IMR-90 (cell line): ENCODE measurements around the gene FKBP6. TPM values are rescaled to one million over a fixed set of nuclear protein-coding genes. Genes with fewer than 3 reads are reported as not detected.
"Not testable (repeated sequence)": the region's sequence is repeated elsewhere in the genome, so short reads cannot be mapped to it uniquely, and the experiment has no call there.

ENCODE experiments used
- ATAC-seq: fragments of 200-7000 bp; cut with Tn5 transposase; 2 replicates; pipeline ENCODE4 v1.9.1; 2020; ENCODE audit warnings: low read depth, mild to moderate bottlenecking, moderate library complexity
- BruUV-seq: library from RNA; stranded (reverse); fragments of 400-500 nt; replicated peaks from 2 replicates; lab custom pipeline; 2021; lab: Mats Ljungman, UMichigan
- CTCF ChIA-PET: fragments of 300-600 bp; formaldehyde crosslinking; extraction: SDS; loops from one replicate; lab custom pipeline; 2021; ENCODE audit warnings: antibody characterized with exemption; lab: Yijun Ruan, JAX
- POLR2A ChIA-PET: fragments of 300-600 bp; sonication (Branson Sonifier 250); formaldehyde crosslinking; loops from one replicate; lab custom pipeline; 2022; ENCODE audit warnings: antibody characterized with exemption; ENCODE audit not compliant: unreplicated experiment; lab: Charles Lee
- DNase-seq: peaks from one replicate; pipeline ENCODE4 v3.0.0; 2013
- H2AFZ ChIP-seq: replicated peaks from 2 replicates; pipeline ENCODE3; 2013; ENCODE audit warnings: low read length, mild to moderate bottlenecking; ENCODE audit not compliant: poor library complexity
- H2AK5ac ChIP-seq: 2 replicates; pipeline ENCODE4 v1.6.1; 2013; ENCODE audit warnings: low read depth, low read length, inconsistent platforms
- H2AK9ac ChIP-seq: replicated peaks from 2 replicates; pipeline ENCODE3; 2013; ENCODE audit warnings: mild to moderate bottlenecking, low read depth, low read length, moderate library complexity; ENCODE audit not compliant: poor library complexity
- H2BK120ac ChIP-seq: 2 replicates; pipeline ENCODE4 v1.6.1; 2013; ENCODE audit warnings: low read depth, low read length, inconsistent platforms
- H2BK15ac ChIP-seq: 3 replicates; pipeline ENCODE4 v1.6.1; 2013; ENCODE audit warnings: low read depth, low read length, inconsistent platforms
- H2BK20ac ChIP-seq: 2 replicates; pipeline ENCODE4 v1.6.1; 2013; ENCODE audit warnings: low read depth, mild to moderate bottlenecking, inconsistent platforms, low read length, moderate library complexity
- H2BK5ac ChIP-seq: 2 replicates; pipeline ENCODE4 v1.6.1; 2013; ENCODE audit warnings: mild to moderate bottlenecking, low read depth, low read length, inconsistent platforms; ENCODE audit not compliant: poor library complexity, severe bottlenecking
- H3K14ac ChIP-seq: replicated peaks from 2 replicates; pipeline ENCODE4 v1.6.1; 2013; ENCODE audit warnings: low read depth, low read length, inconsistent platforms
- H3K18ac ChIP-seq: 2 replicates; pipeline ENCODE4 v1.6.1; 2013; ENCODE audit warnings: low read depth, low read length, control low read depth
- H3K23ac ChIP-seq: 2 replicates; pipeline ENCODE4 v1.6.1; 2013; ENCODE audit warnings: low read depth, low read length, inconsistent platforms
- H3K27ac ChIP-seq: 2 replicates; pipeline ENCODE4 v1.5.1; 2013; ENCODE audit warnings: mild to moderate bottlenecking, control low read depth, low read length; ENCODE audit not compliant: insufficient read depth
- H3K27me3 ChIP-seq: 2 replicates; pipeline ENCODE4 v1.6.1; 2013; ENCODE audit warnings: low read length; ENCODE audit not compliant: control insufficient read depth, insufficient read depth
- H3K36me3 ChIP-seq: 2 replicates; pipeline ENCODE4 v1.6.1; 2013; ENCODE audit warnings: low read length, mixed read lengths; ENCODE audit not compliant: control insufficient read depth, insufficient read depth
- H3K4ac ChIP-seq: 2 replicates; pipeline ENCODE4 v1.6.1; 2013; ENCODE audit warnings: low read depth, low read length, inconsistent platforms
- H3K4me1 ChIP-seq: 2 replicates; pipeline ENCODE4 v1.6.1; 2013; ENCODE audit warnings: low read length, mixed read lengths; ENCODE audit not compliant: control insufficient read depth, insufficient read depth
- H3K4me2 ChIP-seq: 2 replicates; pipeline ENCODE4 v1.6.1; 2013; ENCODE audit warnings: low read depth, mild to moderate bottlenecking, control low read depth, low read length, moderate library complexity
- H3K4me3 ChIP-seq: 2 replicates; pipeline ENCODE4 v1.5.1; 2013; ENCODE audit warnings: low read depth, mild to moderate bottlenecking, control low read depth, low read length, moderate library complexity; ENCODE audit not compliant: insufficient read depth
- H3K56ac ChIP-seq: 2 replicates; pipeline ENCODE4 v1.6.1; 2013; ENCODE audit warnings: low read length, inconsistent platforms; ENCODE audit not compliant: insufficient read depth; ENCODE audit errors: extremely low read depth
- H3K79me1 ChIP-seq, 2 experiments: 2 replicates each; pipeline ENCODE4 v1.6.1; 2013; ENCODE audit warnings: low read length in 2 of 2, inconsistent platforms in 1 of 2, low read depth in 1 of 2
- H3K9ac ChIP-seq: 2 replicates; pipeline ENCODE4 v1.6.1; 2013; ENCODE audit warnings: low read depth, low read length, control low read depth
- H3K9me1 ChIP-seq: 2 replicates; pipeline ENCODE4 v1.6.1; 2013; ENCODE audit warnings: low read length, inconsistent platforms; ENCODE audit not compliant: insufficient read depth
- H3K9me3 ChIP-seq: 2 replicates; pipeline ENCODE4 v1.6.1; 2013; ENCODE audit warnings: low read length; ENCODE audit not compliant: control insufficient read depth, insufficient read depth
- H4K20me1 ChIP-seq: 2 replicates; pipeline ENCODE4 v1.6.1; 2013; ENCODE audit warnings: low read length, inconsistent platforms; ENCODE audit not compliant: insufficient read depth
- H4K5ac ChIP-seq: 2 replicates; pipeline ENCODE4 v1.6.1; 2013; ENCODE audit warnings: mild to moderate bottlenecking, low read depth, low read length, control low read depth
- H4K8ac ChIP-seq, 2 experiments: 2 replicates each; pipeline ENCODE4 v1.6.1; 2013; ENCODE audit warnings: low read depth in 2 of 2, low read length in 2 of 2, control low read depth in 1 of 2, inconsistent platforms in 1 of 2
- H4K91ac ChIP-seq: 2 replicates; pipeline ENCODE4 v1.6.1; 2013; ENCODE audit warnings: low read depth, low read length, inconsistent platforms; ENCODE audit not compliant: insufficient read depth
- WGBS, 2 experiments: methylation state at CpG; one replicate each; pipeline versions ENCODE4 v1.1.5 to v1.1.7; 2013; ENCODE audit warnings: missing lambda C conversion rate in 2 of 2; ENCODE audit not compliant: insufficient read length in 1 of 2; ENCODE audit errors: extremely low coverage in 2 of 2; 5-methylcytosine and 5-hydroxymethylcytosine counted together
- dilution Hi-C: fragments of 300-500 bp; cut with HindIII; formaldehyde crosslinking; loops from one replicate; pipeline ENCODE4 v1.14.3; 2018; ENCODE audit warnings: low sequenced_read_pairs; ENCODE audit not compliant: unreplicated experiment
- in situ Hi-C: fragments of 300-500 bp; cut with MboI; formaldehyde crosslinking; loops from 3 replicates; pipeline ENCODE4 v1.14.3; 2019; ENCODE audit warnings: low sequenced_read_pairs, inconsistent platforms, mixed read lengths
- intact Hi-C: fragments of 100-400 bp; cut with micrococcal nuclease; formaldehyde crosslinking; loops from 2 replicates; pipeline ENCODE4 v1.10.0; 2022
- polyA plus RNA-seq, 3 experiments: library from polyadenylated mRNA; depleted of rRNA; stranded (reverse); fragments of >200 nt; gene quantifications; 2 replicates each; pipeline ENCODE4 v1.2.3, GENCODE V29; 2012; ENCODE audit warnings: low replicate concordance in 1 of 3
- total RNA-seq: library from RNA; depleted of rRNA; stranded (reverse); fragments of >200 nt; gene quantifications from 2 replicates; pipeline ENCODE4 v1.2.3, GENCODE V29; 2012

Gene FKBP6
- total and polyA plus RNA-seq, 2 of the 4 experiments (the other 2 are of a cell fraction): not detected

GRCh38 chr7:73319541-73319940 lies 8.4 kb upstream of the FKBP6 start:
- not testable (repeated sequence) for DNase-seq

DNA sequence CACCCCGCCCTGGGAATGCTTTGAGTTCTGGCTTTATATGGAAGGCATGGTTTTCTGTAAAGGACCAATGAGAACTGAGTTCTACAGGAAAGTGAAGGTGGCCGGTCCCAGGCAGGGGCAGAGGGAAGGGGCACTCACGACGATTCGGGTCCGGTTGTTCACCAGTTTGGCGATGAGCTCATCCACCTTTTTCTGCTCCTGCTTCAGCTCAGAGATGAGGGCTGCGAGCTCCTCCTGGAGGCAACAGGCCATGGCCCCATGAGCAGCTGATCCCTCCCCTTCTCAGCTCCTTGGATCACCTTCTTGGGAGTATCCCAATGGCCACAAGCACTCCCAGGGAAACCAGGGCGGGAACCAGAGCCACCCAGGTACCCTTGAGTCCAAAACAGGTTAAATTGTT lies 8.0 kb upstream of the FKBP6 start:
- not testable (repeated sequence) for ATAC-seq, H4K91ac ChIP-seq, H3K9me1 ChIP-seq

More at GRCh38 chr7:73319541-73319940, 8.4 kb upstream of the FKBP6 start:
- H3K9me1 ChIP-seq, H2AK9ac ChIP-seq, H3K4ac ChIP-seq, H2BK20ac ChIP-seq, H3K9me3 ChIP-seq, in situ Hi-C loops, H2AFZ ChIP-seq, H3K14ac ChIP-seq, H2BK15ac ChIP-seq, H3K23ac ChIP-seq, intact Hi-C loops, H3K9ac ChIP-seq, dilution Hi-C loops, H2BK120ac ChIP-seq, H3K4me1 ChIP-seq, BruUV-seq, ATAC-seq, H4K5ac ChIP-seq, POLR2A ChIA-PET, H3K4me3 ChIP-seq, H2AK5ac ChIP-seq, H3K56ac ChIP-seq, H3K18ac ChIP-seq, H3K27ac ChIP-seq, H2BK5ac ChIP-seq, H3K4me2 ChIP-seq, H4K91ac ChIP-seq, H4K8ac ChIP-seq, H3K79me1 ChIP-seq, H4K20me1 ChIP-seq, CTCF ChIA-PET, H3K27me3 ChIP-seq, H3K36me3 ChIP-seq: not testable (repeated sequence)
- WGBS, 2 experiments: 94% methylated on average over 2 of the region's 9 CpGs; no CpG with 5 or more reads in 1 of the 2 experiments

More for the DNA sequence above, 8.0 kb upstream of the FKBP6 start:
- H2BK120ac ChIP-seq, H3K4ac ChIP-seq, H3K36me3 ChIP-seq, H3K79me1 ChIP-seq, DNase-seq, H3K9me3 ChIP-seq, H2AK9ac ChIP-seq, intact Hi-C loops, H4K20me1 ChIP-seq, H2AK5ac ChIP-seq, H3K56ac ChIP-seq, H3K27ac ChIP-seq, H2BK15ac ChIP-seq, BruUV-seq, H2AFZ ChIP-seq, H2BK5ac ChIP-seq, H3K4me1 ChIP-seq, H3K4me3 ChIP-seq, H4K8ac ChIP-seq, H2BK20ac ChIP-seq, H3K9ac ChIP-seq, H3K18ac ChIP-seq, H3K14ac ChIP-seq, CTCF ChIA-PET, H4K5ac ChIP-seq, in situ Hi-C loops, H3K23ac ChIP-seq, dilution Hi-C loops, POLR2A ChIA-PET, H3K4me2 ChIP-seq, H3K27me3 ChIP-seq: not testable (repeated sequence)
- no CpG with 5 or more reads among the region's 9 CpGs for WGBS, 2 experiments
